GM12878 (cell line): ENCODE data around the gene PTPRD. TPM values are rescaled to one million over a fixed set of nuclear protein-coding genes. Genes with fewer than 3 reads are reported as not detected.

Source experiments
- ATAC-seq: fragments of 200-7000 bp; cut with Tn5 transposase; 3 replicates; pipeline ENCODE4 v1.9.1; 2020; ENCODE audit warnings: mild to moderate bottlenecking, moderate library complexity
- BruUV-seq: library from RNA; stranded (reverse); fragments of 400-500 nt; replicated peaks from 2 replicates; lab custom pipeline; 2021; lab: Mats Ljungman, UMichigan
- CTCF ChIA-PET: fragments of 300-600 bp; sonication (Branson Sonifier 250); formaldehyde crosslinking; extraction: SDS; loops from one replicate; lab custom pipeline; 2021; ENCODE audit warnings: inconsistent platforms; lab: Yijun Ruan, JAX
- POLR2A ChIA-PET: fragments of 350-600 bp; formaldehyde crosslinking; extraction: SDS; loops from one replicate; lab custom pipeline; 2021; ENCODE audit warnings: inconsistent platforms; lab: Charles Lee
- RAD21 ChIA-PET: fragments of 300-600 bp; sonication (Branson Sonifier 250); formaldehyde crosslinking; loops from one replicate; lab custom pipeline; 2023; ENCODE audit warnings: antibody characterized with exemption; ENCODE audit not compliant: unreplicated experiment; lab: Charles Lee
- SMC1A ChIA-PET: fragments of 300-600 bp; sonication (Branson Sonifier 250); formaldehyde crosslinking; loops from one replicate; lab custom pipeline; 2023; ENCODE audit not compliant: unreplicated experiment, uncharacterized antibody; lab: Charles Lee
- DNase-seq: peaks from one replicate; pipeline ENCODE4 v3.0.0-alpha.2; 2011; ENCODE audit warnings: low read depth, low spot score
- FAIRE-seq: peaks from 3 replicates; lab custom pipeline; 2011; peaks lifted over from hg19 to GRCh38; lab: Jason Lieb, UNC
- H2AFZ ChIP-seq: 2 replicates; pipeline ENCODE4 v1.6.0; 2011; ENCODE audit warnings: low read depth, low read length, control low read depth; ENCODE audit not compliant: control insufficient read depth
- H3K27ac ChIP-seq: 2 replicates; pipeline ENCODE4 v1.5.1; 2011; ENCODE audit warnings: control low read depth; ENCODE audit not compliant: control insufficient read depth, insufficient read depth
- H3K27me3 ChIP-seq, 2 experiments: replicated peaks in 1 of 2; 2 replicates each; pipeline versions ENCODE4 v1.6.0 to v1.6.1; 2011; ENCODE audit warnings: low read length in 1 of 2; ENCODE audit not compliant: control insufficient read depth in 2 of 2, insufficient read depth in 2 of 2
- H3K36me3 ChIP-seq, 2 experiments: 2 replicates each; pipeline ENCODE4 v1.5.1; 2011; ENCODE audit warnings: low read length in 1 of 2; ENCODE audit not compliant: control insufficient read depth in 2 of 2, insufficient read depth in 2 of 2
- H3K4me1 ChIP-seq: 2 replicates; pipeline ENCODE4 v1.6.1; 2011; ENCODE audit warnings: mild to moderate bottlenecking, low read length, moderate library complexity, mixed read lengths; ENCODE audit not compliant: control insufficient read depth, insufficient read depth
- H3K4me2 ChIP-seq: 2 replicates; pipeline ENCODE4 v1.6.0; 2011; ENCODE audit warnings: control low read depth; ENCODE audit not compliant: control insufficient read depth, insufficient read depth
- H3K4me3 ChIP-seq: fragments of 200-600 bp; sonication (generic); 2 replicates; pipeline ENCODE4 v1.5.1; 2016
- H3K79me2 ChIP-seq: 2 replicates; pipeline ENCODE4 v1.6.0; 2011; ENCODE audit warnings: low read length; ENCODE audit not compliant: control insufficient read depth, insufficient read depth
- H3K9ac ChIP-seq: 2 replicates; pipeline ENCODE4 v1.8.0; 2011; ENCODE audit warnings: low read length, control low read depth, mixed read lengths; ENCODE audit not compliant: control insufficient read depth, insufficient read depth
- H3K9me3 ChIP-seq: replicated peaks from 3 replicates; pipeline ENCODE4 v1.5.1; 2011; ENCODE audit warnings: mild to moderate bottlenecking, low read length; ENCODE audit not compliant: control insufficient read depth, insufficient read depth
- H4K20me1 ChIP-seq: 2 replicates; pipeline ENCODE4 v1.6.0; 2011; ENCODE audit not compliant: control insufficient read depth, insufficient read depth
- CHD1 ChIP-seq: IDR thresholded peaks from 2 replicates; pipeline ENCODE4 v1.6.1; 2012; ENCODE audit warnings: low read depth, low read length, improper control_type of control experiment
- HCFC1 ChIP-seq: fragments of 150-350 bp; IDR thresholded peaks from 2 replicates; pipeline ENCODE4 v1.6.1; 2014; ENCODE audit warnings: low read length
- HDAC6 ChIP-seq: fragments of 200-600 bp; sonication (generic); IDR thresholded peaks from one replicate; pipeline ENCODE4 v1.8.0; 2017; ENCODE audit warnings: antibody characterized with exemption; ENCODE audit not compliant: unreplicated experiment
- MEF2B ChIP-seq: fragments of 450-650 bp; IDR thresholded peaks from 2 replicates; pipeline ENCODE4 v1.6.1; 2018; ENCODE audit warnings: mild to moderate bottlenecking, moderate library complexity; ENCODE audit not compliant: partially characterized antibody, poor library complexity, severe bottlenecking
- MTA3 ChIP-seq: IDR thresholded peaks from 2 replicates; pipeline ENCODE4 v1.6.1; 2012; ENCODE audit warnings: low read length, inconsistent platforms, borderline replicate concordance
- RCOR1 ChIP-seq: conservative IDR thresholded peaks from 2 replicates; pipeline ENCODE4 v1.6.1; 2012; ENCODE audit warnings: low read depth, low read length, improper control_type of control experiment
- SMC3 ChIP-seq: IDR thresholded peaks from 2 replicates; pipeline ENCODE4 v1.6.1; 2011; ENCODE audit warnings: low read length, improper control_type of control experiment, borderline replicate concordance
- STAT1 ChIP-seq: fragments of 450-650 bp; conservative IDR thresholded peaks from 2 replicates; pipeline ENCODE4 v1.6.1; 2014; ENCODE audit warnings: antibody characterized with exemption, mild to moderate bottlenecking
- TBL1XR1 ChIP-seq: IDR thresholded peaks from 2 replicates; pipeline ENCODE4 v1.6.1; 2012; ENCODE audit warnings: low read depth, low read length, improper control_type of control experiment
- TCF7 ChIP-seq: IDR thresholded peaks from 2 replicates; pipeline ENCODE4 v1.6.1; 2014; ENCODE audit warnings: antibody characterized with exemption, borderline replicate concordance
- ZBED1 ChIP-seq: IDR thresholded peaks from 2 replicates; pipeline ENCODE4 v1.6.1; 2016; ENCODE audit warnings: borderline replicate concordance
- ZNF24 ChIP-seq: fragments of 450-650 bp; IDR thresholded peaks from 2 replicates; pipeline ENCODE4 v1.6.1; 2017; ENCODE audit warnings: antibody characterized with exemption, mild to moderate bottlenecking
- ZZZ3 ChIP-seq: IDR thresholded peaks from 2 replicates; pipeline ENCODE4 v1.6.1; 2011; ENCODE audit warnings: low read depth; ENCODE audit not compliant: control insufficient read depth, insufficient read length
- WGBS: methylation state at CpG from one replicate; pipeline ENCODE4 v1.1.6; 2016; ENCODE audit warnings: low lambda C conversion rate; ENCODE audit not compliant: insufficient replicate concordance, insufficient coverage; ENCODE audit errors: missing lambda C conversion rate; 5-methylcytosine and 5-hydroxymethylcytosine counted together
- in situ Hi-C: fragments of 300-500 bp; cut with MboI; formaldehyde crosslinking; loops from 9 replicates; pipeline ENCODE4 v1.14.3; 2018; ENCODE audit warnings: mixed read lengths
- intact Hi-C: fragments of 100-400 bp; cut with micrococcal nuclease; formaldehyde crosslinking; loops from one replicate; pipeline ENCODE4 v1.14.2; 2022; ENCODE audit not compliant: unreplicated experiment
- polyA plus RNA-seq, 11 experiments: library from polyadenylated mRNA; depleted of rRNA in 4 of 11; unstranded in 6 of 11; stranded (reverse) in 5 of 11; fragments of >200 nt; fragmentation: Nextera tagmentation in 4 of 11; fragmentation: Illumina TruSeq in 1 of 11; extraction: Ambion mirVana in 4 of 11; extraction: Trizol in 1 of 11; gene quantifications; 1 replicate in 1 of 11; 2 replicates in 10 of 11; pipeline versions ENCODE4 v1.2.1 to v1.2.3, GENCODE V29; 2011 to 2016; ENCODE audit warnings: inconsistent platforms in 2 of 11, missing spikeins in 2 of 11, low read depth in 1 of 11
- total RNA-seq, 4 experiments: library from RNA; depleted of rRNA in 3 of 4; stranded (reverse); fragments of >200 nt in 3 of 4; fragmentation: Illumina TruSeq in 1 of 4; extraction: Trizol in 1 of 4; gene quantifications; 2 replicates each; pipeline versions ENCODE4 v1.2.1 to v1.2.3, GENCODE V29; 2013 to 2021
- TF ChIP-seq, protein P1 (sequence below): IDR thresholded peaks from 2 replicates; pipeline ENCODE4 v1.6.1; 2011; ENCODE audit warnings: mild to moderate bottlenecking, low read depth, low read length, moderate library complexity; ENCODE audit not compliant: insufficient replicate concordance
- TF ChIP-seq, protein P2 (sequence below): IDR thresholded peaks from 2 replicates; pipeline ENCODE4 v1.6.1; 2011; ENCODE audit warnings: low read depth, low read length, improper control_type of control experiment, borderline replicate concordance
- TF ChIP-seq, protein P3 (sequence below): fragments of 450-650 bp; IDR thresholded peaks from 2 replicates; pipeline ENCODE4 v1.6.1; 2017; ENCODE audit warnings: antibody characterized with exemption, mild to moderate bottlenecking, moderate library complexity

The PTPRD gene
- total and polyA plus RNA-seq, 10 of the 15 experiments (the other 5 are each of a cell fraction or from before 2014, with no cell fraction given), result under 0.01 to 0.05 (median 0.01) TPM; not detected in 7

DNA sequence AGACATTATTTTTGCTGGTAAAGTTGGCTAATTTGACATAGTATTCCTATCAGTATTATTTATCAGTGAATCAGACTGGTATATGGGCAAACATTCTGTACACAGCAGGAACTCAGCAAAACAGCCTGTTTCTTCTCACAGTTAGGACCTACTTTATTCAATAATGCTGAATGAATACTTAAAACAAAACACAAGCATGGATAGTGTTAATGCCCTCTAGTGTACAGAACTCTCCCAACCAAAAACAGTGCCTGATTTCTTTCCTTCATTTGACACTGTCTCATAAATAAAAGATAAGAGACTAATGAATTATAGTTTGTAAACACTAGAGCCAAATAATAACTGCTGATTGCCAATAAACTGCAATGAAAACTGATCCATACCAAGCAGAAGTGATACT is 1113.3 kb downstream of the PTPRD start:
- Histone ChIP-seq H3K9ac (no peak overlapping the region), H3K27ac (no peak overlapping the region), H3K79me2 (no peaks in the 10 kb centered on the region), H2AFZ (no peak overlapping the region), H3K27me3 (no peaks in the 10 kb centered on the region), H3K4me2 (no peak overlapping the region), H3K36me3 (no peaks in the 10 kb centered on the region), H3K4me3 (no peak overlapping the region), H4K20me1 (no peaks in the 10 kb centered on the region), H3K9me3 (no peaks in the 10 kb centered on the region), H3K4me1 (no peaks in the 10 kb centered on the region)
- no TSS peak for BruUV-seq
- SMC1A ChIA-PET, result no interaction called here
- TF ChIP-seq ZZZ3, result no peak
- no peak for TF ChIP-seq ZNF24
- TF ChIP-seq, protein P1, sequence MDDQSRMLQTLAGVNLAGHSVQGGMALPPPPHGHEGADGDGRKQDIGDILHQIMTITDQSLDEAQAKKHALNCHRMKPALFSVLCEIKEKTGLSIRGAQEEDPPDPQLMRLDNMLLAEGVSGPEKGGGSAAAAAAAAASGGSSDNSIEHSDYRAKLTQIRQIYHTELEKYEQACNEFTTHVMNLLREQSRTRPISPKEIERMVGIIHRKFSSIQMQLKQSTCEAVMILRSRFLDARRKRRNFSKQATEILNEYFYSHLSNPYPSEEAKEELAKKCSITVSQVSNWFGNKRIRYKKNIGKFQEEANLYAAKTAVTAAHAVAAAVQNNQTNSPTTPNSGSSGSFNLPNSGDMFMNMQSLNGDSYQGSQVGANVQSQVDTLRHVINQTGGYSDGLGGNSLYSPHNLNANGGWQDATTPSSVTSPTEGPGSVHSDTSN, result no peak
- no peak for TF ChIP-seq RCOR1
- in situ Hi-C loops (no loop called here), intact Hi-C loops (loop anchor here (5.0 kb wide), 1 partner anchor 52 kb away; no protein-coding TSS in a partner anchor)
- ATAC-seq (no peak), FAIRE-seq (no peak), DNase-seq (no peak)
- CTCF ChIA-PET, result no interaction called here
- POLR2A ChIA-PET, result no interaction called here
- RAD21 ChIA-PET, result no interaction called here

DNA sequence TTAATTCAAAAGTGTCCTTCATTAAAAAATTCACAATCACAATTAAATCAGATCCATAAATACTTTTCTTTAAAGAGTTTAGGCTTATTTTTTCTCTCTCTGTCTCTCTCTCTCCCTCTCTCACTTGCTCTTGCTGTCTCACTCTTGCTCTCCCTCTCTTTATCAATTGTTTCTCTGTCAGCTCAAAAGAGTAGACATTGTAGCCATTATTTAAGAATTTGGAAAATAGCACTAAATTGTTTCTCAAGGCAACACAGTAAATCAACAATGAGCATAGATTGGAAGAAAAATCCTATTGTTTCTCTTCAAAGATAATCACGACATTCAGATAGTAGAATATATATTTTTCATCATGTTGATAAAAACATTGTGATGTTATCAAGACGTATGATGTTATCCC is 1114.0 kb downstream of the PTPRD start:
- Histone ChIP-seq H3K9ac (no peak overlapping the region), H3K4me1 (no peaks in the 10 kb centered on the region), H3K4me2 (no peak overlapping the region), H3K79me2 (no peaks in the 10 kb centered on the region), H3K36me3 (no peaks in the 10 kb centered on the region), H3K9me3 (no peaks in the 10 kb centered on the region), H2AFZ (no peak overlapping the region), H4K20me1 (no peaks in the 10 kb centered on the region), H3K27me3 (no peaks in the 10 kb centered on the region), H3K27ac (no peak overlapping the region), H3K4me3 (no peak overlapping the region)
- ChIA-PET SMC1A (no interaction called here), POLR2A (no interaction called here), RAD21 (no interaction called here), CTCF (no interaction called here)
- in situ Hi-C loops (no loop called here), intact Hi-C loops (loop anchor here (5.0 kb wide), 1 partner anchor 52 kb away; no protein-coding TSS in a partner anchor)
- BruUV-seq, result no TSS peak
- WGBS, result 18% methylated on average over 2 of the region's 2 CpGs
- ATAC-seq (no peak), DNase-seq (no peak), FAIRE-seq (no peak)
- TF ChIP-seq SMC3, result no peak
- TF ChIP-seq, protein P2, sequence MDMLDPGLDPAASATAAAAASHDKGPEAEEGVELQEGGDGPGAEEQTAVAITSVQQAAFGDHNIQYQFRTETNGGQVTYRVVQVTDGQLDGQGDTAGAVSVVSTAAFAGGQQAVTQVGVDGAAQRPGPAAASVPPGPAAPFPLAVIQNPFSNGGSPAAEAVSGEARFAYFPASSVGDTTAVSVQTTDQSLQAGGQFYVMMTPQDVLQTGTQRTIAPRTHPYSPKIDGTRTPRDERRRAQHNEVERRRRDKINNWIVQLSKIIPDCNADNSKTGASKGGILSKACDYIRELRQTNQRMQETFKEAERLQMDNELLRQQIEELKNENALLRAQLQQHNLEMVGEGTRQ, result no peak
- TF ChIP-seq TCF7, result no peak
- no peak for TF ChIP-seq MTA3
- TF ChIP-seq, protein P3, sequence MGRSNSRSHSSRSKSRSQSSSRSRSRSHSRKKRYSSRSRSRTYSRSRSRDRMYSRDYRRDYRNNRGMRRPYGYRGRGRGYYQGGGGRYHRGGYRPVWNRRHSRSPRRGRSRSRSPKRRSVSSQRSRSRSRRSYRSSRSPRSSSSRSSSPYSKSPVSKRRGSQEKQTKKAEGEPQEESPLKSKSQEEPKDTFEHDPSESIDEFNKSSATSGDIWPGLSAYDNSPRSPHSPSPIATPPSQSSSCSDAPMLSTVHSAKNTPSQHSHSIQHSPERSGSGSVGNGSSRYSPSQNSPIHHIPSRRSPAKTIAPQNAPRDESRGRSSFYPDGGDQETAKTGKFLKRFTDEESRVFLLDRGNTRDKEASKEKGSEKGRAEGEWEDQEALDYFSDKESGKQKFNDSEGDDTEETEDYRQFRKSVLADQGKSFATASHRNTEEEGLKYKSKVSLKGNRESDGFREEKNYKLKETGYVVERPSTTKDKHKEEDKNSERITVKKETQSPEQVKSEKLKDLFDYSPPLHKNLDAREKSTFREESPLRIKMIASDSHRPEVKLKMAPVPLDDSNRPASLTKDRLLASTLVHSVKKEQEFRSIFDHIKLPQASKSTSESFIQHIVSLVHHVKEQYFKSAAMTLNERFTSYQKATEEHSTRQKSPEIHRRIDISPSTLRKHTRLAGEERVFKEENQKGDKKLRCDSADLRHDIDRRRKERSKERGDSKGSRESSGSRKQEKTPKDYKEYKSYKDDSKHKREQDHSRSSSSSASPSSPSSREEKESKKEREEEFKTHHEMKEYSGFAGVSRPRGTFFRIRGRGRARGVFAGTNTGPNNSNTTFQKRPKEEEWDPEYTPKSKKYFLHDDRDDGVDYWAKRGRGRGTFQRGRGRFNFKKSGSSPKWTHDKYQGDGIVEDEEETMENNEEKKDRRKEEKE, result no peak
- no peak for TF ChIP-seq MEF2B
- TF ChIP-seq ZBED1, result no peak
- no peak for TF ChIP-seq TBL1XR1
- no peak for TF ChIP-seq STAT1
- TF ChIP-seq HCFC1, result no peak
- no peak for TF ChIP-seq HDAC6
- no peak for TF ChIP-seq CHD1
